A549 (cell line): Measurements from ENCODE around the gene ADGRL3. TPM values are rescaled to one million over a fixed set of nuclear protein-coding genes. Genes with fewer than 3 reads are reported as not detected.

Experiments
- ATAC-seq, 2 experiments: fragments of 200-7000 bp in 1 of 2; fragments of >200 bp in 1 of 2; cut with Nextera tagmentation in 1 of 2; cut with Tn5 transposase in 1 of 2; 3 replicates each; pipeline versions ENCODE4 v1.8.0 to v1.9.1; 2018 to 2020; ENCODE audit warnings: mild to moderate bottlenecking in 1 of 2, moderate library complexity in 1 of 2
- CTCF ChIA-PET: fragments of 300-600 bp; sonication (Branson Sonifier 250); formaldehyde crosslinking; extraction: SDS; loops from one replicate; lab custom pipeline; 2021; ENCODE audit warnings: antibody characterized with exemption, inconsistent platforms; lab: Yijun Ruan, JAX
- POLR2A ChIA-PET: fragments of 350-600 bp; formaldehyde crosslinking; extraction: SDS; loops from one replicate; lab custom pipeline; 2021; ENCODE audit warnings: antibody characterized with exemption, inconsistent platforms; lab: Yijun Ruan, JAX
- DNase-seq, 2 experiments: peaks; one replicate each; pipeline versions ENCODE4 v3.0.0 to v3.0.0-alpha.2; 2011 to 2016; ENCODE audit warnings: low read depth in 1 of 2, low spot score in 1 of 2
- FAIRE-seq: peaks from 2 replicates; lab custom pipeline; 2011; peaks lifted over from hg19 to GRCh38; lab: Jason Lieb, UNC
- H3K27ac ChIP-seq, 2 experiments: fragments of >200 bp; sonication (Bioruptor Twin); formaldehyde crosslinking; 3 replicates each; pipeline ENCODE4 v1.5.1; 2016 to 2017
- H3K4me1 ChIP-seq: fragments of >200 bp; sonication (Bioruptor Twin); formaldehyde crosslinking; 3 replicates; pipeline ENCODE4 v1.6.1; 2016
- H3K4me2 ChIP-seq: fragments of >200 bp; sonication (Bioruptor Twin); formaldehyde crosslinking; 3 replicates; pipeline ENCODE4 v1.6.1; 2016
- H3K4me3 ChIP-seq: fragments of >200 bp; sonication (Bioruptor Twin); formaldehyde crosslinking; 3 replicates; pipeline ENCODE4 v1.5.1; 2016
- H3K9me3 ChIP-seq: fragments of >200 bp; sonication (Bioruptor Twin); formaldehyde crosslinking; 3 replicates; pipeline ENCODE4 v1.6.1; 2016
- ATOH8 ChIP-seq: fragments of 250-450 bp; sonication (Bioruptor Pico); IDR thresholded peaks from 2 replicates; pipeline ENCODE4 v1.5.0; 2020; ENCODE audit warnings: low read depth, mild to moderate bottlenecking, moderate library complexity
- EHMT2 ChIP-seq: fragments of 200-600 bp; sonication (generic); IDR thresholded peaks from 2 replicates; pipeline ENCODE4 v1.6.1; 2016; ENCODE audit warnings: antibody characterized with exemption, low read depth, mild to moderate bottlenecking, moderate library complexity
- ELK1 ChIP-seq: fragments of 150-350 bp; IDR thresholded peaks from 2 replicates; pipeline ENCODE4 v1.6.1; 2014; ENCODE audit warnings: low read depth, mild to moderate bottlenecking, low read length
- FOSB ChIP-seq: fragments of 250-450 bp; sonication (Bioruptor Pico); IDR thresholded peaks from 2 replicates; pipeline ENCODE4 v1.5.0; 2020; ENCODE audit warnings: mild to moderate bottlenecking, moderate library complexity
- FOSL2 ChIP-seq, 2 experiments: fragments of 450-650 bp in 1 of 2; fragments of >200 bp in 1 of 2; sonication (Bioruptor Twin) in 1 of 2; formaldehyde crosslinking; IDR thresholded peaks; 2 replicates each; pipeline versions ENCODE4 v1.5.0 to v1.6.1; 2016 to 2020; ENCODE audit warnings: mild to moderate bottlenecking in 1 of 2, moderate library complexity in 1 of 2
- GATA3 ChIP-seq: IDR thresholded peaks from 2 replicates; pipeline ENCODE4 v1.6.1; 2012; ENCODE audit warnings: borderline replicate concordance
- HDAC2 ChIP-seq: fragments of 200-600 bp; sonication (generic); IDR thresholded peaks from 2 replicates; pipeline ENCODE4 v1.6.1; 2016
- HMGXB4 ChIP-seq: fragments of 250-450 bp; sonication (Bioruptor Pico); IDR thresholded peaks from 2 replicates; pipeline ENCODE4 v1.5.0; 2021; ENCODE audit warnings: mild to moderate bottlenecking, moderate library complexity, borderline replicate concordance
- MAFK ChIP-seq: fragments of 450-650 bp; IDR thresholded peaks from 2 replicates; pipeline ENCODE4 v1.6.1; 2014; ENCODE audit not compliant: partially characterized antibody
- MAX ChIP-seq: IDR thresholded peaks from 2 replicates; pipeline ENCODE4 v1.6.1; 2012
- MAZ ChIP-seq: fragments of 150-350 bp; IDR thresholded peaks from 2 replicates; pipeline ENCODE4 v1.6.1; 2014; ENCODE audit warnings: antibody characterized with exemption, low read depth, low read length, borderline replicate concordance
- NPAS2 ChIP-seq: fragments of 250-450 bp; sonication (Bioruptor Pico); IDR thresholded peaks from 2 replicates; pipeline ENCODE4 v1.8.0; 2022; ENCODE audit warnings: mild to moderate bottlenecking, moderate library complexity, borderline replicate concordance
- POLR2AphosphoS2 ChIP-seq: conservative IDR thresholded peaks from 2 replicates; pipeline ENCODE4 v1.6.1; 2012; ENCODE audit warnings: low read length, improper control_type of control experiment, inconsistent platforms
- RAD21 ChIP-seq, 2 experiments: fragments of >200 bp in 1 of 2; sonication (Bioruptor Twin) in 1 of 2; formaldehyde crosslinking in 1 of 2; IDR thresholded peaks in 1 of 2; conservative IDR thresholded peaks in 1 of 2; 2 replicates in 1 of 2; 3 replicates in 1 of 2; pipeline ENCODE4 v1.6.1; 2012 to 2018; ENCODE audit warnings: inconsistent platforms in 1 of 2
- RFX5 ChIP-seq: fragments of 450-650 bp; IDR thresholded peaks from 2 replicates; pipeline ENCODE4 v1.7.1; 2014; ENCODE audit warnings: antibody characterized with exemption, mild to moderate bottlenecking, moderate library complexity
- RNF2 ChIP-seq: fragments of 200-600 bp; sonication (generic); IDR thresholded peaks from 2 replicates; pipeline ENCODE4 v1.6.1; 2016; ENCODE audit warnings: low read depth, mild to moderate bottlenecking, antibody characterized with exemption, moderate library complexity, borderline replicate concordance
- TFCP2L1 ChIP-seq: fragments of 250-450 bp; sonication (Bioruptor Pico); IDR thresholded peaks from 2 replicates; pipeline ENCODE4 v1.5.0; 2021; ENCODE audit warnings: mild to moderate bottlenecking
- TP53 ChIP-seq: fragments of 250-450 bp; sonication (Bioruptor Pico); IDR thresholded peaks from 2 replicates; pipeline ENCODE4 v1.5.0; 2021; ENCODE audit warnings: mild to moderate bottlenecking, moderate library complexity
- ZFP36 ChIP-seq: fragments of 450-650 bp; IDR thresholded peaks from 2 replicates; pipeline ENCODE4 v1.6.1; 2014; ENCODE audit warnings: borderline replicate concordance; ENCODE audit not compliant: partially characterized antibody
- ZSCAN20 ChIP-seq: fragments of 250-450 bp; sonication (Bioruptor Pico); IDR thresholded peaks from 2 replicates; pipeline ENCODE4 v1.8.0; 2022; ENCODE audit warnings: mild to moderate bottlenecking, moderate library complexity
- WGBS: methylation state at CpG from one replicate; pipeline ENCODE4 v1.1.6; 2017; ENCODE audit errors: missing lambda C conversion rate; 5-methylcytosine and 5-hydroxymethylcytosine counted together
- polyA plus RNA-seq, 4 experiments: library from polyadenylated mRNA; depleted of rRNA in 3 of 4; stranded (reverse); fragments of >200 nt; fragmentation: RNase III in 1 of 4; extraction: RNeasy Plus Mini Kit Qiagen cat#74134 plus additional on column Dnase treatment in 1 of 4; gene quantifications; 2 replicates in 3 of 4; 3 replicates in 1 of 4; pipeline ENCODE4 v1.2.3, GENCODE V29; 2011 to 2017

The ADGRL3 gene
- polyA plus RNA-seq, 2 of the 4 experiments (the other 2 are of a cell fraction) = 0.05 to 0.12 TPM

GRCh38 chr4:61520166-61520565, 320.0 kb downstream of the ADGRL3 start:
- ChIA-PET CTCF (no interaction called here), POLR2A (no interaction called here)
- DNase-seq (no peak), FAIRE-seq (no peak), ATAC-seq (no peak)
- TF ChIP-seq RAD21 (conservative IDR thresholded peaks at IDR 0.05 in 1 of 2, IDR thresholded peaks at IDR 0.05 in 1 of 2) (no peak), FOSL2 (IDR thresholded peaks at IDR 0.05) (no peak), FOSL2 (CRISPR knock-in tag; IDR thresholded peaks at IDR 0.05) (no peak), MAX (no peak), POLR2AphosphoS2 (no peak), TFCP2L1 (CRISPR knock-in tag) (no peak)
- Histone ChIP-seq H3K27ac (no peak overlapping the region), H3K4me3 (no peak overlapping the region), H3K4me1 (no peaks in the 10 kb centered on the region), H3K4me2 (no peak overlapping the region), H3K9me3 (no peaks in the 10 kb centered on the region)

- DNase-seq (no peak), FAIRE-seq (no peak), ATAC-seq (no peak)
- H3K27ac ChIP-seq = no peak overlapping the region
- H3K4me2 ChIP-seq = no peak overlapping the region
- H3K9me3 ChIP-seq = no peaks in the 10 kb centered on the region
- no peaks in the 10 kb centered on the region for H3K4me1 ChIP-seq
- no peak for TF ChIP-seq NPAS2 (CRISPR knock-in tag)
- no peak for TF ChIP-seq ZFP36
- TF ChIP-seq RFX5 = no peak
- TF ChIP-seq ELK1 = no peak
- no peak for TF ChIP-seq RNF2
- no peak for TF ChIP-seq HDAC2
- ChIA-PET POLR2A (no interaction called here), CTCF (no interaction called here)
- WGBS = 6% methylated on average over 1 of the region's 1 CpG
- H3K4me3 ChIP-seq = no peak overlapping the region
These were observed 320.6 kb downstream of the ADGRL3 start for GRCh38 chr4:61520681-61521160.

GRCh38 chr4:61521451-61521850, 321.3 kb downstream of the ADGRL3 start:
- TF ChIP-seq GATA3 (no peak), EHMT2 (no peak), MAFK (no peak), HMGXB4 (CRISPR knock-in tag) (no peak), MAZ (no peak), MAX (no peak), POLR2AphosphoS2 (no peak), ZSCAN20 (CRISPR knock-in tag) (no peak), ATOH8 (CRISPR knock-in tag) (no peak), FOSB (CRISPR knock-in tag) (no peak), TP53 (CRISPR knock-in tag) (no peak)
- TF ChIP-seq, all 56 proteins: peak for 0
- Histone ChIP-seq H3K4me2 (no peak overlapping the region), H3K4me1 (no peaks in the 10 kb centered on the region), H3K4me3 (no peak overlapping the region), H3K27ac (no peak overlapping the region), H3K9me3 (no peaks in the 10 kb centered on the region)
- DNase-seq = no peak
- ATAC-seq = no peak
- ChIA-PET CTCF (no interaction called here), POLR2A (no interaction called here)
- 12% methylated on average over 1 of the region's 1 CpG for WGBS
- FAIRE-seq = no peak
